GM19240 (cell line): ENCODE measurements around the gene MED9.
"Not testable (repeated sequence)": the region's sequence is repeated elsewhere in the genome, so short reads cannot be mapped to it uniquely, and the experiment has no call there.

ENCODE experiments used
- DNase-seq: peaks from one replicate; pipeline ENCODE4 v3.0.0; 2011; ENCODE audit warnings: low spot score; ENCODE audit not compliant: insufficient read length

MED9 gene, protein sequence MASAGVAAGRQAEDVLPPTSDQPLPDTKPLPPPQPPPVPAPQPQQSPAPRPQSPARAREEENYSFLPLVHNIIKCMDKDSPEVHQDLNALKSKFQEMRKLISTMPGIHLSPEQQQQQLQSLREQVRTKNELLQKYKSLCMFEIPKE

DNA sequence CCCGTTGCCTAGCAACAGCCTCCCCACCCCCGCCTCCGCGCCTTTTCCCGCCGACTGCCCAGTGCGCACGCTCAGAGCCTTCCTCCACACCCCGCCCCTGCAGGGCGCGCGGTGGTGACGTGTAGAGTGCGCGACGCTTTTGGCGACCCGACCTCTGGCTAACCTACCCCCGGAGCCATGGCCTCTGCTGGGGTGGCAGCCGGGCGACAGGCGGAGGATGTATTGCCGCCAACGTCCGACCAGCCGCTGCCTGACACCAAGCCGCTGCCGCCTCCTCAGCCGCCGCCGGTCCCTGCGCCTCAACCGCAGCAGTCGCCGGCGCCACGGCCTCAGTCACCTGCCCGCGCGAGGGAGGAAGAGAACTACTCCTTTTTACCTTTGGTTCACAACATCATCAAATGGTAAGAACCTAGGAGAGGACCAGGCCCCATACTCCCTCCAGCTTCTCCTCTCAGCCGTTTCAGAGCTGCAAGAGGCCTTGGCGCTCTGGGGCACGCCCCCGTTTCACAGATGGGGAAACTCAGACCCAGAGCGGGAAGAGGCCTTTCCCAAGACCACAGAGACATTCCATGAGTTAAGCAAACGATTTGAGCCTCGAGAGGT lies at the start of gene MED9:
Gene MED9, plus strand, starts transcription at position 136 of the 603 bp plus-strand sequence. Its CDS starts 42 bp downstream, at position 178.
- DNase-seq = peak; percentile 97

DNA sequence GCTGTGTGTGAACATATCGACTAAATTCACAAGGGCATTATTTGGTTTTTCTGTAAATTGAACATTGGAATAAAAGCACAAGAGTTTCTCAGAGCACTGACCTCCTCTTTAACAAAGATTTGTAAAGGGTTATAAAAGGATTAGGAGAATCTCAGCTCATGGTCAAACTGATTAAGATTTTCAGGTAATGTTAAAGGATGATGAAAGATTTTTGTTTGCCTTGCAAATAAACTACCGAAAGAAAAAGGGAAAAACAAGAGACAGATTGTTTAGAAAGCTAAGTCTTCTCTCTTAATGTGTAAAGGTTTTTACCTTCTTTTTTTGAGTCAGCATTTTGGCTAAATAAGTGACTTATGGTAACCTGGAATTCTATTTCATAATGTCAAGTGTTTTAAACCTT lies 47.6 kb upstream of the MED9 start:
- DNase-seq = no peak

DNA sequence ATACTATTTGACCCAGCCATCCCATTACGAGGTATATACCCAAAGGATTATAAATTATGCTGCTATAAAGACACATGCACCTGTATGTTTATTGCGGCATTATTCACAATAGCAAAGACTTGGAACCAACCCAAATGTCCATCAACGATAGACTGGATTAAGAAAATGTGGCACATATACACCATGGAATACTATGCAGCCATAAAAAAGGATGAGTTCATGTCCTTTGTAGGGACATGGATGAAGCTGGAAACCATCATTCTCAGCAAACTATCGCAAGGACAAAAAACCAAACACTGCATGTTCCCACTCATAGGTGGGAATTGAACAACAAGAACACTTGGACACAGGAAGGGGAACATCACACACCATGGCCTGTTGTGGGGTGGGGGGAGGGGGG lies 45.9 kb upstream of the MED9 start:
- DNase-seq = not testable (repeated sequence)

DNA sequence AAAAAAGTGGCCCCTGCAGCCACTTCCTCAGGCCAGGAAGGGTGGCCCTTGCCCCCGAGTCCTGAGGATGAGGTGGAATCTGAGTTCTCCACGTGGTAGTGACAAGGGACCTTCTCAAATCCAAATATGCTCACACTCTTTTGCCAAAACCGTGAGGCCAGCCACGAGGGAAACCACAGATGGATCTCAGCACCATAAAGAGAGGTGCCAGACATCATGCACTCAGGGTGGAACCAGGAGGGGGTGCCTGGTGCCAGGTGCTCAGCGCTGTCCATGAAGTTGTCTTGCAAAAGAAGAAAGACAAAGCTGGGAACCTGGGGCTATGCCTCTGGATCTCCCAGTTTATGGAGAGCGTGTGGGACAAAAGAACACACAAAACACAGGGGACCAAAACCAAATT lies 45.2 kb upstream of the MED9 start:
- no peak for DNase-seq

DNA sequence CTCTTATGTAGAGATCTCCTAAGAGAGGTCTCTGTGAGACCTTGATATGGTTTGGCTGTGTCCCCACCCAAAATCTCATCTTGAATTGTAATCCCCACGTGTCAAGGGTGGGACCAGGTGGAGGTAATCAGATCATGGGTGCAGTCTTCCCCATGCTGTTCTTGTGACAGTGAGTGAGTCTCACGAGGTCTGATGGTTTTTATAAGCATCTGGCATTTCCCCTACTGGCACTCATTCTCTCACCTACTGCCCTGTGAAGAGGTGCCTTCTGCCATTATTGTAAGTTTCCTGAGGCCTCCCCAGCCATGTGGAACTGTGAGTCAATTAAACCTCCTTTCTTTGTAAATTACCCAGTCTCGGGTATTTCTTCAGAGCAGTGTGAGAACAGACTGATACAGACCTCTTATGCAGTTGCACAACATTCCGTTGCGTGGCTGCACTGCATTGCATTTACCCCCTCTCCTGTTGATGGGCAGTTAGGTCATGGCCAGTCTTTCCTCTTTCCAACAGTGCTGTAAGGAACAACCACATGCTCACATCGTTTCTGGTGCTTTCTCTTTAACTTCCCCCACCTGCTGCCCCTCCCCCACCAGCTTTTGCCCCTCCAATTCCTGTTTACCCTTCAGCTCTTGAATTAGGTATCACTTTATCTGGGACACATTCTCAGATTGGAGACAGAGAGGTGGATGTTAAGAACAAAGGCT lies 43.6 kb upstream of the MED9 start:
- no peak for DNase-seq

DNA sequence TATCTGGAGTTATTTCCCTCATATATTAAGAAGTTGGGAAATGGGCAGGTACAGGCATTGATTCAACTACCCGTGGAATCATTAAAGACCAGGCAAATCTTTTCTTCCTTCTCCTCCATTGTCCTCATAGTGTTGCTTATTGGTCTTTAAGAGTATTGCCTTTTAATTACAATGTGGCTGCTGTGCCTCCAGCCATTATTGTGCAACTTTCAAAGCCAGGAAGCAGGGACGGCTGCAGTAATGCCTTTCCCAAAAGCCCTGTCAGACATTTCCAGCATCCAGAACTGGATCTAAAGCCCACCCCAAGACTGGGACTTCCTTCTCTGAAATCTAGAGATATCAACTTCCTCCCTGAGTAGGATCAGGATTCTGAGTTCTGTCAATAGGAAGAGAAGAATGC lies 42.3 kb upstream of the MED9 start:
- no peak for DNase-seq

DNA sequence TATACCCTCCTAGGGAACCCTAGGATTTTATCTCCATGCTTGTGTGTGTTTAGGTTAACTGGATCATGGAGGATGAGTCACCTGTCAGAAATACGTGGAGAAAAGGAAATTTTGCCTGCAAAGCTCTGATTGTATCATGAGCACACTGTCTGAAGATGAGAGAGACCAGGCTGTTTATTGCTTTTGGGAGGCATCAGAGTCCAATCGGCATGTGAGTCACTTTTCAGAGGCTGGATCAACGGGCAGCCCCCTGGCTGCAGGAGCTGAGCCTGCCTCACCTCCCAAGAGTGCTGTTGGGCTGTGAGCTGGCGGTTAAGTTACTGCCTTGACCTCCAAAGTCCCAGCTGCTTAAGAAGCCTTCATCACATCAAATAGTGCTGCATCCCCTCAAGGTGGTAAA lies 41.5 kb upstream of the MED9 start:
- DNase-seq = no peak

DNA sequence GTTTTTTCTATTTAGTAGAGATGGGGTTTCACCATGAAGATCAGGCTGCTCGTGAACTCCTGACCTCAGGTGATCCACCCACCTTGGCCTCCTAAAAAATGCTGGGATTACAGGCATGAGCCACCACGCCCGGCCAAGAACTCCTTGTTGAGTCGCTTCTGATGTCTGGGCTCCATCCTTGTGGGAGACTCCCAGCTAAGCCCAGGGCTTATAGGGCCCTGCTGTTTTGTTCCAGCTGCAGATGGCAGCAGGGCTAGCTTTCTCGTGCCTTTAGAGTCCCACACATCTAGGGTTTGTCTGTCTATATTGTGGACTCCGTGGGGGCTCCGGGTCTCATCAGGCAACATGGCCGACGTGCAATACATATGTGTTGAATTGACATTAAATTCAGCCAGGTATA lies 39.3 kb upstream of the MED9 start:
- no peak for DNase-seq

DNA sequence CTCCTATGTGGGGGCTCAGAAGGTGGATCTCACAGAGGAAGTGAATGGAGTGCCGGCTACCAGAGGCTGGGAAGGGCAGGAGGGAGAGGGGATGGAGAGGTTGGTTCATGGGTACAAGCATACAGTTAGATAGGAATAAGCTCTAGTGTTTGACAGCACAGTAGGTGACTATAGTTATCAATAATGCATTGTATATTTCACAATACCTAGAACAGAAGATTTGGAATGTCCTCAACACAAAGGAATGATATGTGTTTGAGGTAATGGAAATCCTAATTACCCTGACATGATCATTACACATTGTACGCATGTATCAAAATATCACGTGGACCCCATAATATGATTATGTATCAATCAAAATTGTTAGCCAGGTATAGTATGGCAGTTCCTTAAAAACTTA lies 38.9 kb upstream of the MED9 start:
- no peak for DNase-seq

DNA sequence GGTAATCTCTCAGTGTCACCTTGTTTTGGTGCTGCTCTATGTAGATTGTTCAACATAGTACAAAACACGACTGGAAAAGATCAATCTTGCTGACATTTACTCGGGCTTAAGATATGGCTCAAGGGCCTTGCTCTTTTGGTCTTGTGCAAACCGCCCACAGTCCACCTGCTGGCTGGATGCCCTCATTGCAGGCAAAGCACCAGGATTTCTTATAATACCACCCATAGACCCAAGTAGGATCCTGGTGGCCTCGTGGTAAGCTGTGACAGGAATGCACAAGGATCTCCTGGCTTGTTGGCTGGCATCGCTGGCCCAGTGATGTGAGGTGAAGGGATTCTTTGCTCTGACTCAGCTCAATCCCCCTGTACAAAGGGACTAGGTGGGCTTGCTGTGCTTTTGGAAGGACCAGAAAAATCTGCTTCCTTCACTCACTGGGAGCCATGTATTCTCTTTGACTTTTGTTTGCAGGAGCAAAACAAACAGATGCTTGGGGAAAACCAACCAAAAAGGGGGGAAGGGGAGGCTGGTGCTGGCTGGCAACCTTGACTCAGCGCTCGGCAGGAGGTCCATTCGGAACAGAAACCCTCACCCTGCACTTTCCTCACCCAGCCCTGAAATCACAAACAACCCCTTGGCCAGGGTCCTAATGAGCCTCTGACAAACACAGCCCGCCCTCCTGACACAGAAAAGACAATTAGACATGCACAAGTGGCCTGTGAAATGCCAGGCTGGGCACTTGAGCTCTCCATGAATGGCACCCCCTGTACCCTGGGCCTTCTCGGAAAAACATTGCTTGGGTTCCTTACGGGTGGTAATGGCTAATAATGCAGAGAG lies 36.6 kb upstream of the MED9 start:
- peak; percentile 73 for DNase-seq

DNA sequence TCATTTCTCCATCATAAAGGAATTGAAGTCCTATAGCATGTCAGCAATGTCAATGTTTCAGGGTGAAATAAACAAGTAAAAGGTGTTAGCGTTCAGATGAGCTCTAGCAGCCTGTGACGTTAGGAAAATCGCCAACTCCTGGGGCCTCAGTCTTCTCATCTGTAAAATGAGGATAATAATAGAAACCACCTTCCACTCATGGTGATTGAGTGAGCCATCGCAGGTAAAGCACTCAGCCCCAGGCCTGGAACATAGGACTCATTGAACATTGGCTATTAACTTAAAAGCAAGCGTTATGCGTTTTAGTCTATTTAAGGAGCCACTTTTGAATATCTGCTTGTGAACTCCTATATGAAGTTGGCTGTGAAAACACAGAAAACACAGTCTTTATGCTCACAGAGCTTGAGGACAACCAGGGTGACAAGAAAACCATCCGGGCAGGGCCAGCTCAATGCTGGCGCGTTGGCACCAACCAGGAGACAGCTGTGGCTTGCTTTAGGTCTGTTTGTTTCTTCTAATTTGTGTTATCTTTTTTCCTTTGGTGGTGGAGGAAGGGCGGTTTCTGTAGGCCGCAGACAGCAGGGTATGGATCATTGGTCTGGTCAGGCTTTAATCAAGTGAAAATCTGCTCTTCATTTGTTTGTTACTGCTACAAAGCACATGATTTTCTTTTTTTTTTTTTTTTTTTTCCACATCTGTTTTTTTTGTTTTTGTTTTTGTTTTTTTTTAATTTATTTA lies 35.7 kb upstream of the MED9 start:
- no peak for DNase-seq

DNA sequence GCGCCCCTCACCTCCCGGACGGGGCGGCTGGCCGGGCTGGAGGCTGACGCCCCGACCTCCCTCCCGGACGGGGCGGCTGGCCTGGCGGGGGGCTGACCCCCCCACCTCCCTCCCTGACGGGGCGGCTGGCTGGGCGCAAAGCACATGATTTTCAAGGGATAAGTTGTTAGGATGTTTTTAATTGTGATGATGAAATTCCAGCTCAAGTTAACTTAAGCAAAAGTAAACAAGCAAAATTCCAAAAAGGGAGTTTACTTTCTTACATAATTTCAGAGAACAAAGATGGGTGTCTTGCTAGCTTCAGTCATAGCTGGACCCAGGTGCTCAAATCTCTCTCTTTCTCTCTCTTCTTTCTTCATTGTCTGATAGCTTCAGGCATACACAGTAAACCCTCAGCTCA lies 33.6 kb upstream of the MED9 start:
- DNase-seq = no peak

DNA sequence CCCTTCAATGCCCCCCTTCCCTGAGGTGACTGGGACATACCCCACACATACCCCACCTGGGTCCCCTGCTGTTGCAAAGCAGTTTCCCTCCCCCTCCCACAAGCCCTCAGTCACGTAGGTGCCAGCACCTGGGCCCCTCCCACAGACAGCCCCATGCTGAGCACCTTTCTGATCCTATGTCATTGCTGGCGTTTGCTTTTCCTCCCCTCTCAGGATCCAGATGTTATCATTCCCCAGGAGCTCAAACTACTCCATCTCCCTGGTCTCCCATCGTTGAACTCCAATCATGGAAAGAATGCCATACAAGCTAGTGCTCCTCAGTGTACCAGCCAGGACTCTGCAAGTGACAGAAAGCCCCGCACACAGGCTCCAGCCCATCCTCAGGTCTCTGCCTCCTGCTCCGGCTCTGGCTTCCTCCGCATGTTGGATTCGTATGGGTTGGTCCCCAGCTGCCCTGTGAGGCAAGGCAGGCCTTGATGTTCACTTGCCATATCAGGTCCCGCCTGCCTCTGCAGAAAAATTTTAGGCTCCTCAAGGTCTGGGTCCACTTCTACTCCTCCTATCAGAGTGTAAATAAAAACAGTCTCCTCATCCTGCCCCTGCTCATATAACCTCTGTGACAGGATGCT lies 31.4 kb upstream of the MED9 start:
- DNase-seq = no peak

DNA sequence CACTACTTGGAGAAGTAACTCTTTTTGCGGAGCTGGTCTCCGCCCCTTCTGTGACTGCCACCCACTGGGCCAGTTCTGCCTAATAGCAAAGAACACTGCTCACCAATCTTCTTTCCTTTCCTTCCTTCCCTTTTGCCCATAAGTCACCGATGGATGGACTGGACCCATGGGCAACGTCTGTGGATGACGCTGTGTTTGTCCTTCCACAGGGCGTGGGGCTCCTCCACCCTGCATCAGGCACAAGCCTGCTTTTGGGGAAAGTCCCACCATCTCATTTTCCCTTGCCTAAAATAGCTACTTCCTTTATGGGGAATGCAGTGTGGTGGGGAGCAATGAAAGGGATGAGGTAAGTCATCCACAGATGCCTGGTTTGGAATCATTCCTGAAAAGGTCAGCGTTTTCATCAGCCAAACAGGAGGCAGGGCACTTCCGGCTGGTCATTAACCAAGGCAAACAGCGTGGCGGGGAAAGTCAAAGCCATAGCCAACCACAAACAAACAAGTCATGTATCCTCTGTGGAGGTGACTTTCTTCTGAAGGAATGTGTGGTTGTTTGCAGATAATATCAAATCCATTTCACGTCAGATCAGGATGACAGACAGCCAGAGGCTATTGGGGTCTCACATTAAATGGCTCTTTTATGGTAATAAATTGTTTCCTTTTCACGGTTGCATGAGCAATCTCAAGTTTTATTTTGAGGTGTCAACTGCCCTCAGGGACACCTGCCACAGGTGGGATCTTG lies 30.7 kb upstream of the MED9 start:
- no peak for DNase-seq

DNA sequence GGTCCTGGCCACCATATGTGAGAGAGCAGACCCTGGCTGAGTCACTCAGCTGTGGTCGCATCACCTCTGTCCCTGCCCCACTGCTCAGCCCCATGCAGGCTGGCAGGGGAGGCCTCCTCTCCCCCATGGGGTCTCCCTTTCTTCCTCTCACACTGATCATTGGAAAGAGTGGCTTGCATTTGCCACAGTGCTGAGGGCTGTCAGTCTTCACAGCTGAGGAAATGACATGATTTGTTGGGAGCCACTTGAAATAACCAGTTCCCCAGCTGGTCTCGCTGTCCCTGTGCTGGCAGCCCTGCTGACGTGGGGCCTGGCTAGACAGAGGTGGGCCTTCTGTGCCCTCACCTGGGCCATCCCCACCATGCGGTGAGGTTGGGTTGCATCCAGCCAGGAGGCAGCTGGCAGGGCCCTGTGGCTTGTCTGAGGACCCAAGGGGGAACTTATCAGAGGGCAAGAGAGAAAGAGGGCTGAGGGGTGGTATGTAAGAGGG lies 30.1 kb upstream of the MED9 start:
- DNase-seq = no peak

DNA sequence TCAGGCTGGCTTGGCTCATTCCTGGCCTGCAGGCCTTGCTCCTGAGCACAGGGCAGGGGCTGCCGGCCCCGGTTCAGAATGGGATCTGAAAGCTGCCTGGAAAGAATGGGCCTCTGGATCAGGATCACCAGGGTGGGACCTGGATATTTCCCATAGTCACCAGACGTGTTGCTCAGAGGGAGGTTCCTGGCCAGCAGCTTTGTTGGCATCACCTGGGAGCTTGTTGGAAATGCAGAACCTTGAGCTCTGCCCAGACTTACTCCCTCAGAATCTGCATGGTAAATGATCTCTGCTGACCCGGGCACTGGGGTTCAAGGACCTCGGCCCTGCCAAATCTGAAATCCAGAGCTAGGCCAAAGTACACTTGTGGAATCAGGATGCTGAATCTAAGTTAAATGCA lies 29.5 kb upstream of the MED9 start:
- no peak for DNase-seq

DNA sequence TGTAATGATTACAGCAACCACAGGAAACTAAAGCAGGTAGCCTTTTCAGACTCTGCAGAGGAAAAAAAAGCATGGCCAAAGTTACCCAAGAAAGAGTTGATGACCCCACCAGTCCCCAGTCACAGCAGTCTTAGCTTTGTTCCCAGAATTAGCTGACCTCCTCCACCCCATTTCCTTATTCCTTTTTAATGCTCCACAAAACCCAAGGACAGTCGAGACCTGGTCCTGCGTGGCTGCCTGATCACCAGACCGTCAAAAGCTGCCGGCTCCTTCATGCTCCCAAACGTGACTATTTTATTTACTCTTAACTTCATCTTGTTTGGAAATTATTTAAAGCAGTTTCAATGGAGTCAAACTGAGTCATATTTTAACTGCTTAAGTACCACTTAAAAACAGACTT lies 28.7 kb upstream of the MED9 start:
- DNase-seq = no peak

DNA sequence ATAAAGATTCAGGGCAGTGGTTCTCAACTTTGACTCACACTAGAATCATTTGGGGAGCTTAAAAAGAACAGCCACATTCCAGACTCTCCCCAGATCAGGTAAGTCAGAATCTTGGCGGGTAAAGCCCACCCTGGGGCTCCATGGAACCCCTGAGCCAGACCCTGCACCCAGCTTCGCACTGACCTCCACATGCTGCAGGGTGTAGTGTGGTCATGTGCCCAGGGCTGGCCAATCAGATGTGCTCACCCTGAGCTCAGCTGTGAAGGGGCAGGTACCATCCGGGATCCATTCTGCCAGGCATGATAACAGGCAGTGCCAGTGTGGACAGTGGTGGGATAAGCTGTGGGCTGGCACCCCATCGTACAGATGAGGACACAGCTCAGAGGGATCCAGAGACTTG lies 28.1 kb upstream of the MED9 start:
- DNase-seq = no peak

DNA sequence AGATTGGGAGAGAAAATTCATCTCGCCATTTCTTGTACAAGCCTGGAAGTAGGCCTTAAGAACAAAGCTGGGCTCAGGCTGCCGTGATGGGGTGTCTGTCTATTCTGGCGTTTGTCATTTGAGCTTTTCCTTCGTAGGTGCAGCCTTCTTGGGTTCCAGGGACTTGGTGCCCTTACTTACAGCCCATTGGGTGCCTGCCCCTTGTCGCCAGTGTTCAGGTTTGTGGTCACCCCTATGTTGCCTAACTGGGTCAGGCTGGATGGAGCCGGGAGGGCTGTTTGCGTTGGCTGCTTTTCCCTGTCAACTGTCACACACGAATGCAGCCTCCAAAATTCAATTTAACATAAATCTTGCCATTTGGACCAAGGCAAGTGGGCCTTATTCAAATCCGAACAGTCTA lies 23.7 kb upstream of the MED9 start:
- DNase-seq = no peak

DNA sequence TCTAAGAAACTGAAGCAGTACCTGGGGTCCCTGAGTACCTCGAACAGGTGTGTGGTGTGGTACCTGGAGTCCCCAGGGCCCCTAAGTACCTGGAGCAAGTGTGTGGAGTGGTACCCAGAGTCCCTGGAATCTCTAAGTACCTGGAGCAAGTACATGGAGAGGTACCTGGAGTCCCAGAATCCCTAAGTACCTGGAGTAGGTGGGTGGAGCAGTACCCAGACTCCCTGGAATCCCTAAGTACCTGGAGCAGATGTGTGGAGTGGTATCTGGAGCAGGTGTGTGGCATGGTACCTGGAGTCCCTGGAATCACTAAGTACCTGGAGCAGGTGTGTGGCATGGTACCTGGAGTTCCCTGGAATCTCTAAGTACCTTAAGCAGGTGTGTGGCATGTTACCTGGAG lies 22.5 kb upstream of the MED9 start:
- no peak for DNase-seq
